Osteocyte (in vitro differentiated cells): ENCODE data around the gene HLA-A. TPM values are rescaled to one million over a fixed set of nuclear protein-coding genes. Genes with fewer than 3 reads are reported as not detected.

Experiments used
- DNase-seq: peaks from one replicate; pipeline ENCODE4 v3.0.0; 2021; ENCODE audit warnings: mixed read lengths; ENCODE audit not compliant: unreplicated experiment; ENCODE audit errors: extremely low spot score
- H3K27ac Mint-ChIP-seq: one replicate; pipeline ENCODE4 v1.8.0; 2021; ENCODE audit warnings: mild to moderate bottlenecking, mixed read lengths; ENCODE audit not compliant: unreplicated experiment
- H3K27me3 Mint-ChIP-seq: one replicate; pipeline ENCODE4 v1.8.0; 2021; ENCODE audit warnings: mixed read lengths; ENCODE audit not compliant: unreplicated experiment
- H3K36me3 Mint-ChIP-seq: one replicate; pipeline ENCODE4 v1.8.0; 2021; ENCODE audit warnings: mixed read lengths; ENCODE audit not compliant: unreplicated experiment
- H3K4me1 Mint-ChIP-seq: one replicate; pipeline ENCODE4 v1.8.0; 2021; ENCODE audit warnings: mixed read lengths; ENCODE audit not compliant: unreplicated experiment
- H3K4me3 Mint-ChIP-seq: one replicate; pipeline ENCODE4 v1.8.0; 2021; ENCODE audit warnings: mild to moderate bottlenecking, moderate library complexity, mixed read lengths; ENCODE audit not compliant: unreplicated experiment
- H3K9me3 Mint-ChIP-seq: one replicate; pipeline ENCODE4 v1.8.0; 2021; ENCODE audit warnings: mixed read lengths; ENCODE audit not compliant: unreplicated experiment
- total RNA-seq: library from RNA; stranded (reverse); gene quantifications from 2 replicates; pipeline ENCODE4 v1.2.1, GENCODE V29; 2021
- TF ChIP-seq, protein P1 (sequence below): fragments of 200-600 bp; sonication (generic); IDR thresholded peaks from 2 replicates; pipeline ENCODE4 v1.5.0; 2021; ENCODE audit warnings: antibody characterized with exemption, mild to moderate bottlenecking, moderate library complexity

Gene HLA-A
- total RNA-seq, 1 donor from 2014 or later = 293 TPM

GRCh38 chr6:29947077-29947980 lies 5.0 kb downstream of the HLA-A start:
- no peak overlapping the region for H3K4me3 Mint-ChIP-seq
- peaks cover 3% of the 10 kb centered on the region for H3K27me3 Mint-ChIP-seq
- H3K27ac Mint-ChIP-seq = no peak overlapping the region
- H3K4me1 Mint-ChIP-seq = peaks cover 10% of the 10 kb centered on the region
- no peak for DNase-seq
- TF ChIP-seq, protein P1, sequence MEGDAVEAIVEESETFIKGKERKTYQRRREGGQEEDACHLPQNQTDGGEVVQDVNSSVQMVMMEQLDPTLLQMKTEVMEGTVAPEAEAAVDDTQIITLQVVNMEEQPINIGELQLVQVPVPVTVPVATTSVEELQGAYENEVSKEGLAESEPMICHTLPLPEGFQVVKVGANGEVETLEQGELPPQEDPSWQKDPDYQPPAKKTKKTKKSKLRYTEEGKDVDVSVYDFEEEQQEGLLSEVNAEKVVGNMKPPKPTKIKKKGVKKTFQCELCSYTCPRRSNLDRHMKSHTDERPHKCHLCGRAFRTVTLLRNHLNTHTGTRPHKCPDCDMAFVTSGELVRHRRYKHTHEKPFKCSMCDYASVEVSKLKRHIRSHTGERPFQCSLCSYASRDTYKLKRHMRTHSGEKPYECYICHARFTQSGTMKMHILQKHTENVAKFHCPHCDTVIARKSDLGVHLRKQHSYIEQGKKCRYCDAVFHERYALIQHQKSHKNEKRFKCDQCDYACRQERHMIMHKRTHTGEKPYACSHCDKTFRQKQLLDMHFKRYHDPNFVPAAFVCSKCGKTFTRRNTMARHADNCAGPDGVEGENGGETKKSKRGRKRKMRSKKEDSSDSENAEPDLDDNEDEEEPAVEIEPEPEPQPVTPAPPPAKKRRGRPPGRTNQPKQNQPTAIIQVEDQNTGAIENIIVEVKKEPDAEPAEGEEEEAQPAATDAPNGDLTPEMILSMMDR = no peak
- H3K9me3 Mint-ChIP-seq = no peaks in the 10 kb centered on the region
- H3K36me3 Mint-ChIP-seq = peaks cover 8% of the 10 kb centered on the region

GRCh38 chr6:29948277-29948676 lies 5.9 kb downstream of the HLA-A start:
- no peaks in the 10 kb centered on the region for H3K9me3 Mint-ChIP-seq
- peaks cover 8% of the 10 kb centered on the region for H3K36me3 Mint-ChIP-seq
- no peak overlapping the region for H3K27ac Mint-ChIP-seq
- peaks cover 3% of the 10 kb centered on the region for H3K27me3 Mint-ChIP-seq
- no peak overlapping the region for H3K4me3 Mint-ChIP-seq
- peaks cover 14% of the 10 kb centered on the region for H3K4me1 Mint-ChIP-seq
- DNase-seq = no peak
- TF ChIP-seq, protein P1 = no peak

GRCh38 chr6:29949934-29950333 lies 7.6 kb downstream of the HLA-A start:
- Mint-ChIP-seq H3K4me3 (no peak overlapping the region), H3K27ac (no peak overlapping the region), H3K9me3 (no peaks in the 10 kb centered on the region), H3K27me3 (peaks cover 3% of the 10 kb centered on the region), H3K4me1 (peaks cover 9% of the 10 kb centered on the region), H3K36me3 (peaks cover 8% of the 10 kb centered on the region)
- TF ChIP-seq, protein P1 = no peak
- DNase-seq = no peak

DNA sequence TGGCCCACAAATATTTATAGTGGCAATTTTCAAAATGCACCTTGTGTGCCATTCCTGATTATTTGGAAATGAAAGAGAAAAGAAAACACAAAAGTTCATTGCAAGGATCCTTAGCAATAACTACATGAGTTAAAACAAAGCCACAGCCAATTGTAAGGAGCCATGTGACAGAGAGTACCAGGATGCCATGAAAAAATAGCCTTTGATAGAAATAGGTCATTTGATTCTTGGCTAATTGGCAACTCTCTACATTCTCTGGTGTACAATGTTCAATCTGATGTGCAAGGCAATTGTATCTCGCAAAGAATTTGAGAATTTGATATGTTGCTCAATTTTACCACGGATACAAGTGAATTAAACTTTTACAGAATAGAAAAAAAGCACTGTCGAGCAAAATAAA lies 9.6 kb downstream of the HLA-A start:
- Mint-ChIP-seq H3K27me3 (peaks cover 3% of the 10 kb centered on the region), H3K9me3 (no peaks in the 10 kb centered on the region), H3K4me1 (peaks cover 6% of the 10 kb centered on the region), H3K27ac (no peak overlapping the region), H3K4me3 (no peak overlapping the region), H3K36me3 (no peaks in the 10 kb centered on the region)
- DNase-seq = no peak
- TF ChIP-seq, protein P1 = no peak

DNA sequence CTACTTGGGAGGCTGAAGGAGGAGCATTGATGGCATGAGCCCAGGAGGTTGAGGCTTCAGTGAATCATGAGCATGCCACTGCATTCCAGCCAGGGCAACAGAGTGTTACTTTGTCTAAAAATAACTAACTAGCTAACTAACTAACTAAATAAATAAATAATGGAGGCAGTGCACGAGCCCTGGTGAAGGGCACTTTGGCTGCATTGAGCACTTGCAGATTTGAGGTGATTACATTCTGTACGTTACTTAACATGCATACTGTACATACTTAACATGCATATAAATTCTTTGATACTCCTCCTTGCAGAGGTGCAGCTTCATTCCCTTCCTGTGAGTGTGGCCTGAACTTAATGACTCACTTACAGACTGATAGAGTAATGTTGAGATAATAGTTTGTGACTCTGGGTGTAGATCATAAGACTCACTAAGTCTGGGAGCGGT lies 10.7 kb downstream of the HLA-A start:
- Mint-ChIP-seq H3K36me3 (no peaks in the 10 kb centered on the region), H3K27me3 (peaks cover 3% of the 10 kb centered on the region), H3K4me1 (peaks cover 6% of the 10 kb centered on the region), H3K9me3 (no peaks in the 10 kb centered on the region), H3K4me3 (no peak overlapping the region), H3K27ac (no peak overlapping the region)
- TF ChIP-seq, protein P1 = no peak
- no peak for DNase-seq
